ENCODE results near the gene BSND.

GRCh38 chr1:54971317-54971791 is 27.4 kb upstream of the BSND start:
- TF ChIP-seq CTCF (IDR thresholded peaks at IDR 0.05; ENCODE audit: poor library complexity) (no peak), EZH2phosphoT487 (IDR thresholded peaks at IDR 0.05; ENCODE audit: low read depth, severe bottlenecking, unreplicated experiment) (no peak), EZH2 (IDR thresholded peaks at IDR 0.05; ENCODE audit: borderline replicate concordance) (no peak)
